ENCODE measurements around the gene DCTN2.

Gene DCTN2

GRCh38 chr12:57545809-57546437, 1.1 kb downstream of the DCTN2 start:
- DNase-seq (ENCODE audit: low spot score): no peak
- no peak for TF ChIP-seq CTCF (IDR thresholded peaks at IDR 0.05; ENCODE audit: borderline replicate concordance, control extremely low read depth, extremely low read depth, insufficient read depth, missing control alignments)
- in situ Hi-C loops (cut with MboI; ENCODE audit: low sequenced_read_pairs, unreplicated experiment): no loop called here

GRCh38 chr12:57543581-57543980, 3.4 kb downstream of the DCTN2 start:
- in situ Hi-C loops (cut with MboI; ENCODE audit: low sequenced_read_pairs, unreplicated experiment): no loop called here
- TF ChIP-seq CTCF (IDR thresholded peaks at IDR 0.05; ENCODE audit: borderline replicate concordance, control extremely low read depth, extremely low read depth, insufficient read depth, missing control alignments): no peak
- DNase-seq (ENCODE audit: low spot score): no peak

GRCh38 chr12:57541717-57542116, 5.3 kb downstream of the DCTN2 start:
- TF ChIP-seq CTCF (IDR thresholded peaks at IDR 0.05; ENCODE audit: borderline replicate concordance, control extremely low read depth, extremely low read depth, insufficient read depth, missing control alignments): no peak
- no peak for DNase-seq (ENCODE audit: low spot score)
- in situ Hi-C loops (cut with MboI; ENCODE audit: low sequenced_read_pairs, unreplicated experiment): no loop called here

GRCh38 chr12:57541001-57541400, 6.0 kb downstream of the DCTN2 start:
- in situ Hi-C loops (cut with MboI; ENCODE audit: low sequenced_read_pairs, unreplicated experiment): no loop called here
- TF ChIP-seq CTCF (IDR thresholded peaks at IDR 0.05; ENCODE audit: borderline replicate concordance, control extremely low read depth, extremely low read depth, insufficient read depth, missing control alignments): no peak
- no peak for DNase-seq (ENCODE audit: low spot score)

GRCh38 chr12:57539134-57539768, 7.7 kb downstream of the DCTN2 start:
- no peak for DNase-seq (ENCODE audit: low spot score)
- TF ChIP-seq CTCF (IDR thresholded peaks at IDR 0.05; ENCODE audit: borderline replicate concordance, control extremely low read depth, extremely low read depth, insufficient read depth, missing control alignments): no peak
- in situ Hi-C loops (cut with MboI; ENCODE audit: low sequenced_read_pairs, unreplicated experiment): no loop called here

- in situ Hi-C loops (cut with MboI; ENCODE audit: low sequenced_read_pairs, unreplicated experiment): no loop called here
- no peak for TF ChIP-seq CTCF (IDR thresholded peaks at IDR 0.05; ENCODE audit: borderline replicate concordance, control extremely low read depth, extremely low read depth, insufficient read depth, missing control alignments)
- no peak for DNase-seq (ENCODE audit: low spot score)
These were observed 10.4 kb downstream of the DCTN2 start for GRCh38 chr12:57536597-57536942.
